Measurements from ENCODE around the gene OPN3.

OPN3 gene

DNA sequence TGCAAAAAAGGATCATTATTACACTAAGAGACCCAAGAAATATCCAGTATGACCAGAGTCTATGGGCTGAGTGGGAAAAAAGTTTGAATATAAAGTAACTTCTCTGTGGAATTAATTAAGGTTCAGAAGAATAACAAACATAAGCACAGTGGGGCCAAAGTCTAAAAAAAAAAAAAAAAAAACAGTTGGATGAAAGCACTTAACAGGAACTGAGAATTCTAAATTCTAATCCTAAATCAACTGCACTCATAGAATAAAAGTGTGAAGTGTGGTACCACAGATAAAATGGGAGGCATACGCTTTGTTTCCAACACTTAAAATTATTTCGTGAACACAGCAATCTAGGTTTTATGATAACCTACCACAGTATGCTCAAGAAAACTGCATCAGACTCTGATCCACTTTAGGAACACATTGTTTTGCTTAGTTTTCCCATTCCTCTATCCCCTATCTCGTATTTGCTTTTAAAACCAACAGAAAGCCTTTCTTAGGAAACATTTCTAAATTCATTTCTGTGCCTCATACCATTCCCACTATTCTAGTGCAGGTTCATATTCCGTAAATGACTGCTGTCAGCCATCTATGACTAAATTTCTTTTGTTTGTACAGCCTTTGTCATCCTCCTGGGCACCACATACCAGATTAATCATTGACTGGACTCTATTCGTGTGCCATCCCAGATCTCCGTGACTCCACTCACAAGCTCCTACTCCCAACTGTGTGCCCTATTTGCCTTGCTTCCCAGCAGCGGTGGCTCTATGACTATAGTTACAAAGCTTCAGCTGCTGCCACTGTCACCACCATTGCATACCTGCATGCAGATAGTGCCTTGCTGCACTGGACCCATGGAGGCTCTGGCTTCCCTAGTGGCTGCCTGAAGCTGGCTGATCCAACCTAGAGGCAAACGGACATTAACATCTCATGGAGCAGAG is 24.9 kb downstream of the OPN3 start:
- no peak for DNase-seq

GRCh38 chr1:241614572-241614971 is 25.6 kb downstream of the OPN3 start:
- DNase-seq = no peak

DNA sequence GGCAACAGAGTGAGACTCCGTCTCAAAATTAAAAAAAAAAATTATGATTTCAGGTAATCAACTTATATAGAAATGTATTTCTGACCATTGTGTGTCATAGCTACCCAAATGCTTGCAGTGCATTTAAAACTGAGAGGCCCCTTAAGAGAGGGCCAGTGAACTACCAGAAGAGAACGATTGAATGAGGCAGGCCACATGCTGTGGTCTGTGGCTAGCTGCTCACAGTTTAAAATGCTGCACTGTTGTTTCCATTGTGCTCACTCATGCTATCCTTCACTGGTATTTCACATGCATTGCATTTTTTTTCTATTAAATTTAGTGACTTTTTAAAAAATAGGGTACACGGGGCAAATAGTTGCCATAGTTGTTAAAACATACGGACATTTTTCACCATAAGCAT is 26.0 kb downstream of the OPN3 start:
- DNase-seq = no peak

DNA sequence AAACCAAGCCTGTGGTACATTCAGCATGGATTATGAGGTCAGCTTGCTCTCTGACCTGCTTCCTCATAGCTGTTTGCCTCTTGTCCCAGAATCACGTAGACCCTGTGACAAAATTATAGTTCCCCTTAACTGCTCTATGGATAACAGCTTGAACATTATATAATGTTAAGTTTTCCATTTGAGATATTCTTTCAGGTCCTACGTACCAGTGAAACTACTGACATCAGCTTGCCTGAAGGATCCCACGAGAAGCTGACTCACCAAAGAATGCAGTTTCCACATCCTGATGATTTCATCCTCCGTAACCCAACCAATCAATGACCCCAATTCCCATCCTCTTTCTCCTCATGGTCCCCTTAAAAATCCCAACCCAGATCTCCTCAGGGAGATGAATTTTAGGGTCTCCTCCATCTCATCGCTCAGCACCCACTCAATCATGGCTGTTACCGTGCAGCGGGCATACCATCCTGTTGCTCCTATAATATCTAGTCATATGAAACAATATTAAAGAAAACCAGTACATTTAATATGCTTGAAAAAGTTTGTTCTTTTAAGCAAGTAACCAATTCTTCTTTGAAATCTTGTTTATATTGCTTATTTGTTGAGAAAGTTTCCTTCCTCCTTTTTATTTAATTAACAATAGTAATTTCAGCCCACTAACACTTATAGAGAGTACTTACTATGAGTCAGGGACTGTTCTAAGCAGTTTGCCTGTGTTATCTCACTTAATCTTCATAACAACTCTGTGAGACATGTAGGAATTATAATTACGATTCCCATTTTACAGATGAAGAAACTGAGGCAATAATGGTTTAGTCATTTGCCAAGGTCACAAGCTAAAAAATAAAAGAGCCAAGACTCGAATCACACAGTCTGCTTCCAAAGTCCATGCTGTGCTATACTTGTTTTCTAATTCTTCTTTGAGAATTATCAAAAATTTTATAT is 27.4 kb downstream of the OPN3 start:
- no peak for DNase-seq

GRCh38 chr1:241611736-241612135 is 28.4 kb downstream of the OPN3 start:
- DNase-seq = no peak

GRCh38 chr1:241611063-241611462 is 29.1 kb downstream of the OPN3 start:
- DNase-seq = no peak

DNA sequence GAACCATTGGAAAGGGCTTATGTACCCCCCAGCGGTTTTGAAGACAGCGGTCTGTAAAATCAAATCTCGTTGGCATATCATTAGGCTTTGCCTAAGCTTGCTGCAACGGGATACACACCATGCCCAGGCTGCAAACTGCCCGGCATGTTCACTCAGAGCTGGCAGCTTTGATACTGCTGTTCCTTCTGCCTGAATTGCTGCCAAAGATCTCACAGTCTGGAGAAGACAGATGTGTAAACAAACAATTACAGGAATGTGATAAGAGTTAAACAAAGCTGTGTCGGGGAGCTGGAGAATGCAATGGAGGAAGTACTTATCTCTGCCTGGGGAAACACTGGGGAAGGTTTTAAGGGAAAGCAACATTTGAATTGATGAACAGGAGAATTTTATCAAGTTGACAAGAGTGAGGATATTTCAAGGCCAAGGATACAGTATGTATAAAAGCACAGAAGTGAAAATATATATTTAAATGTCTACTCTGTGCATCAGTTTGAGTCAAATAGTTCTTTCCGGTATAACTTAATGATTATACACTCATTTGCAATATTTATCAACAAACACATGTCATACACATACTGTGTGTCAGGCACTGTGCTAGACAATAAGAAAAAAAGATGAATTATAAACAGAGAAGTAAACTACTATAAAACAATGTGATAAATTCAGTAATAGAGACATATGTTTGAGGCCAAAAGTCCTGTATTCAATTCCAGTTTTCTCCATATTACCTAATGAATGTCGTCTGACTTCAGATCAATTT is 29.9 kb downstream of the OPN3 start:
- no peak for DNase-seq

DNA sequence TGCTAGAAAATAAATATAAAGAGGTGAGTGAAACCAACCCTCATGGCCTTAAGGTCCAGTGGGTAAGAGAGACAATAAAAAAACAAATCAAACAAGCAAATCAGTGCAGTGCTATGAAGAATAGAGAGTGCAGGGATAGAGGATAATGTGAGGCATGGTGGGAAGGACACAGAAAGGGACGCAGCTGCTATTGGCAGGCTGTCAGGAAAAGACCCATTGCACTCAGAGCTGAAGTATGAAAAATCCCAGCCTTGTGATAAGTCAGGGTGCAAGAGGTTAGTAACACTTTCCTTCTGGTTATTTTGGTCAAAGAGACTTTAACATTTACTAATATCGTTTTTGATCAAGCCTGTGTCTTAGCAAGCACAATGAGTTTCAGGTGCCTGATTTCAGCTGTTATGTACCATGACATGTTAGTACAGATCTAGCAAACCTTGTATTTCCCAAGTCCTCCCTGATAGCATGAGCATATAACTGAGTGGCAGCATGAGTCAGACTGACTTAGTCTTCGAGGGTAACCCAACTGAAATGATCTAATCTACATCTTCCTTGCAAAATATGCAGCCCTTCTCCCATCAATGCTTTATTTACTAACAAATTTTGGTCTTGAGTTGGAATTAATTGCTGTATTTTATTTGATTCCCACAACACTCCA is 31.7 kb downstream of the OPN3 start:
- no peak for DNase-seq

- DNase-seq = no peak
Observed at GRCh38 chr1:241607497-241607896, 32.7 kb downstream of the OPN3 start.

GRCh38 chr1:241606544-241606943 is 33.6 kb downstream of the OPN3 start:
- no peak for DNase-seq

- no peak for DNase-seq
Observed at GRCh38 chr1:241605146-241605805, 34.9 kb downstream of the OPN3 start.

GRCh38 chr1:241603731-241604245 is 36.4 kb downstream of the OPN3 start:
- DNase-seq = no peak

DNA sequence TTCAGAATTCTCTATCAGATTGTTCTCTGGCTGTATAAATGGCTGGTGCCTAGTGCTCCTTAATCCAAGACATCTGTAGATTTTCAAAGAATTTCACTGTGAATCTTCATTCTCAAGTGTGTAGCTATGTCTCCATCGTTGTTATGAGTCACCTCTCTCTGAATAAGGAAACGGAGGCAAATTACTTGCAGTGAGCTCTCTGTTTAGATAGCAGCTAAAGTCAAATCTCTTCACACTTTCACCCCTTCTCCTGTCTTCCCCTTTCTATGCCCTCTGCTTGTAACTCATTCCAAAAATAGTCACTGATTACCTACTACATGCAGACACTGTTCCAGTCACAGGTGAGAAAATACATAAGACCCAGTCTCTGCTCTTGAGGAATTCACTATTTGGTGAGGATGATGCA is 39.7 kb downstream of the OPN3 start:
- DNase-seq = no peak

DNA sequence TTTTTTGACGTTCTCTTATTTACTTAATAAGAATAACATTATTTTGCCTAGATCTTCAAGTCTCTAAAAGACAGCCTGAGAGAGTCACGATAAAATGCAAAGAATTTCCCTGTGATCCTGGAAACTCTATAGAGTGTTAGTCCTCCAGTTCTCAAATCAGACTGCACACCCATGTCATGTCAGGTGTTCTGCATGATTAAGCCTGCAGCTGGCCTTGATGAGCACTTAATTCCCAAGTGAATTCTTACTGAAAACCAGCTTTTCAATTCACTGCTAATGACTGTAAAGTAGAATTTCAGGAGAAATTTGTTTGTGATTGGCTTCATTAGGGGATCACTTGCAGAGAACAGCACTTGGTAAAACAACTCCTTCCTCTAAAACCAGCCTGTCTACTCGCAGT is 41.9 kb downstream of the OPN3 start:
- no peak for DNase-seq

GRCh38 chr1:241596633-241597032 is 43.5 kb downstream of the OPN3 start:
- DNase-seq = no peak

DNA sequence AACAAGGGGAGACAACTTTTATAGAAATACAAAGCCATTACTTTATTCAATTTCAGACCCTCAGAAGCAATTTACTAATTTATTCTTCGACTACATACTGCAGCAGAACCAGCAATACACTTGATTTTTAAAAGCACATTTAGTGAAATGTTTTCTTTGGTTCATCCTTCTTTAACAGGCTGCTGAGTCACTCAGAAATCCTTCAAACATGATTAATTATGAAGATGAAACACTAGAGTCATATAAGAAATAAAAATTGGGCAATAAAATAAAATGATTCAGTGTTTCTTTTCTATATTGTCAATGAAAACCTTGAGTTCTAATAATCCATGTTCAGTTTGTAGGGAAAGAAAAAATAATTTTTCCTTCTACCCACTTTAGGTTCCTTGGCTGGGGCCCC is 47.0 kb downstream of the OPN3 start:
- no peak for DNase-seq

GRCh38 chr1:241592273-241592958 is 47.8 kb downstream of the OPN3 start:
- no peak for DNase-seq

GRCh38 chr1:241591736-241592135 is 48.4 kb downstream of the OPN3 start:
- DNase-seq = no peak

DNA sequence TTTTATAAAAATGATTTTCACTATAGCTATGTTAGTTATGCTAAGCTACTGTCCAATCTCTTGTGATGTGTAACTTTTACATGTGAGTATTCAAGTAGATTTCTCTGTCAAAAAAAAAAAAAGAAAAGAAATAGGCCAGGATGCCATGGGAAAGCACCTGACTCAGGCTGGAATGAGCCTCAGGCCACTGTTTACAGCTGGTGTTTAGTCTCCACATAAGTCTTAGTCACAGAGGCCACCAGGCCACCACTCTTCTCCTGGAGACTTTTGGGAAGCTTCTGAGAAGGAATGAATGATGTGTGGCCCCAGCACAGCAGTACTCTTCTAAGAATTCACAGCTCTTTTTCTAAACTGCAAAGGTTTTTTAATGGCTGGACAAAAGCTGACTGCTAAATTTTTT is 48.9 kb downstream of the OPN3 start:
- DNase-seq = no peak

DNA sequence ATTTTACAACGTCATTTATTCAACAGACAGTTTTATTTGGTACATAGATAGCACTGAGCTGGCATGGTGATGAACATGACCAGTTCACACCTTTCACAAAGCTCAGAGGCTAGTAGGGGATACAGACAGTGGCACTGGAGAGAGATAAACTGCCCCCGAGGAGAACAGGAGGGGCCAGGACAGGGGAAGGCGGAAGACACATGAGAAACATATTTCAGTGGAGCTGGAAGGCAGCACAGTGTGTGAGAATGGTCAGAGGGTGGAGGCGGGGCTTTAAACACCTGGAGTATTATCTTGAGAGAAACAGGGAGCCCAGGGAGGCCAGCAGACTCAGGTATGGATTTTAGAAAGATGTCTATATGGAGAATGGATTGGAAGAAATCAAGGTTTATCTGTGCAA is 49.5 kb downstream of the OPN3 start:
- no peak for DNase-seq

DNA sequence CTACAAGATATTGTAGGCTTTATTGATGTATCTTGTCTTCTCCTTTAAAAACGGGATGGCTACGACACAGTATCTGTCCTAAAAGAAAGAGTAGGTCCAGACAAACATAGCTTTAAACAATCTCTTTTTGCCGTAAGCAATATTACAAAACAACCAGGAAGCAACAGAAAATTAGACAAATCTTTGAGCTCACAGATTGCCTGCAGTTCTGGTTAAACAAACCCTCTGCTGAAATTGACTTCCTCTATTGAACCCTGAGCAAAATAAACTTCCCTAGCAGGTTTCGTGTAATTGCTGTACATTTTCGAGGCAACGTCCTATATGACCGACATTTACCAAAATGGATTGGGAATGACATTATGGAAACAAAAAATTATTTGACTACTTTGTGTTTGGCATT is 50.6 kb downstream of the OPN3 start:
- DNase-seq = no peak

Data from activated naive CD4-positive, alpha-beta T cell treated with Interleukin-2 at 50 U/mL for 16 hours (primary cell).